HG02759 (cell line): ENCODE data around the gene CAMK4.

Experiments
- ATAC-seq: cut with Tn5 transposase; IDR thresholded peaks from one replicate; pipeline ENCODE4 v1.9.1; 2021; ENCODE audit warnings: mild to moderate bottlenecking, moderate library complexity; ENCODE audit not compliant: unreplicated experiment

CAMK4 gene

DNA sequence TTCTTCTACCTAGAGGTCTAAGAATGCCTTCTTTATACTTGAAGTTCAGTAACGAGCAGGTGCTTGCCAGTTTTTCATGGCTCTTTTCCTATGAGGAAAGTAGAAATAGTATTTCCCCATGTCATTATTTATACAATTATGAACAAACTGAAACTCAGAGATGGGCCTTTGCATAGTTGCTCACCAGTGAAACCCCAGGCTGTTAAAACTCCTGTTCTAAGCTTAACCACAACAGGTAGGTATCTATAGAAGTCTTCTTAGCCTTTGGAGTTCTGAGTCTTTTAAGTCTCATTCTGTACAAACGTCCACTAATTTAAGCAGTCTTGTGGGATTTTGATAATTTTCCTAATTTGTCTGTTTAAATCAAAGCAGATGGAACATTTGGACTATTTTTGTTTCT is 198.1 kb downstream of the CAMK4 start:
- peak; percentile 52 for ATAC-seq

DNA sequence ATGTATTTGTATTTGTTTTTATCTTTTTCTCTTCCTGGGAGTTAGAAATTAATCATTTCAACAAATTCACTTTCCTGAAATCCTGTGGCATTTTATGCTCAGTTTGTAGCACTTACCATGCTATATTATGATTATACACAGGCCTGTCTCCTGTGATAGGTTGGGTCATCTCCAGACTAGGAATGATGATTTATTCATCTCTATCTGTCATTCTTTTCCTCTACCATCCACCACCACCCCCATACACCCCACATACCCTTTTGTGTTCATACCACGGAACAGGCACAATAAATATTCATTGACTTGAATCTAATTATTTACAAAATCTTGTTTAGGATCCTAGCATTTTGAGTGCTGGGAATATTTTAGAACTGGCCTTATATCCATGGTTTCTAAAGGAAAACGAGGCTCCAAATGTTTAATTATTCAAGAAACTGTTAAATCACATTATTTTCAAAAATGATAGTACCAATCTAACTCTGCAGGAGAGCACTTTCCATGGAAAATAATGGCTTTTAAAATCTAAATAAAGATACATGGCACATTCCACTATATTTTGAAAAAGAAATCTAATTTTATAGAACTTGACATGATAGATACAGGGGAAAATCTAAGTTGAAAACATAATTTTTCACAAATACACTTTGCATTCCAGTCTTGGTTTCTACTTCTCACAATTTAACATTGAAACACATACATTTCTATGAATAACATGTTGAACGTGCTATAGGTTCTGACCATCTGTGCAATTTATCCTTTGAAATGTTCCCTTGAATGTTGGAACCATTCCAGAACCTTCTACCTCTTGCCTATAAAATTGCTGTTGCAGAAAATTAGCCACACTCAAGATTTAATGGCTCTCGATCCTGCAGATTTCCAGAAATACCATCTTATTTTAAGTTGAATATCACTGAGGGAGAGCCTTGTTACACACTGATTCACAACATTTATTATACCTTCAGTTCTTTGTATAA is 198.8 kb downstream of the CAMK4 start:
- ATAC-seq: no peak

DNA sequence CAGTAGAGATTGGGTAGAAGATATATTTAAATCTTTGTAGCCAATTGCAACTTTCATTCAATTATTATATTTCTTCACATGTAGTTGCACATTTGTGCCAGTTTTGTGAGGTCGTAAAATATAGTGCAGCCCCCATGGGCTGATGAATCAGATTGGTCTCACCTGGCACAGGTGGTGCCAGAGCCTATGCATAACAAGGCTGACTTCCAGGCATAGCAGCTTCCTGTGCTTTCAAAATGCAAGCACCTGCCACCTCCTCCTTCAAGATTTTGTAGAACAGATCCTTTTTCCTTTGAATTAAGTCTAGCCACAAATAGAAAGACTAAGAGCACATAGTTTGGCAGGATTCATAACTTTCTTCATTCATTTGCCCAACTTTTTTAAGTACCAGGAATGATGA is 201.0 kb downstream of the CAMK4 start:
- no peak for ATAC-seq

DNA sequence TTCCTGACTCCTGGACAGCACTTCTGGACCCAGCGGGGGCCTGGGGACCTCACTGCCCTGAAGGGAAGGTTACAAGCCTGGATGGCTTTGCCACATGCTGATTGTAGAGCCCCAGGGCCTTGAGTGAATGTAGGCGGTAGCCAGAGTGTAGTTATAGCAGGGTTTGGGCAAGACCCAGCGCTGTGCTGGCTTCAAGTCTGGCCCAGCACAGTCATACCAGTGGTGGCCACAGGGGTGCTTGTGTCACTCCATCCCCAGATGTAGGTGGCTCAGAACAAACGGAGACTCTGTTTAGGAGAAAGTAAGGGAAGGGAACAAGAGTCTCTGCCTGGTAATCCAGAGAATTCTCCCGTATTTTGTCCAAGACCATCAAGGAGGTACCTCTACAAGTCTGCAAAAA is 203.6 kb downstream of the CAMK4 start:
- no peak for ATAC-seq

DNA sequence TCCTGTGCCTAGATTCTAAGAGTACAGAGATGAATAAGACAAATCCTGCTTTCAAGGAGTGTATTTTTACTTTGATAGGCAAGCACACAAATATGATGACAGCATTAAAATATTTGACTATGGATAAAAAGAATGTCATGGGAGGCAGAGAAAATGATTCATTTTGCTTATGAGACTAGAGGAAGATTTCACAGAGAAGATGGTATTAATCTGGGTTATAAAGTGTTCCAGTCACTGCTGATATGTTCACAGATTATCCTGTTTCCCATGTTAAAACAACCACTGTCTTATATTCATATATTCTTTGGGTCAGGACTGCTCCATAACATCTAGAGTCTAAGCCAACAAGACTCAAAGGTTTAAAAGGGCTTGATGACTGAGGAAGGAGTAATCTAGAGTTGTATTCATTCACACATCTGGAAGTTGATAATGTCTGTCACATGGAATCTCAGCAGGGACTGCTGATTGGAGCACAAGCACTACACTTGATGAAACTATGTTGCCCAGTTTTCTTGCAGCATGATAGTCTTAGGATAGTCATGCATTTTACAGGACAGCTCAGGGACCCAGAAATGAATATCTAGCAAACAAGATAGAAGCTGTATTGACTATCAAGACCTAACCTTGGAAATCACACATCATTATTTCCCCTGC is 208.8 kb downstream of the CAMK4 start:
- no peak for ATAC-seq

DNA sequence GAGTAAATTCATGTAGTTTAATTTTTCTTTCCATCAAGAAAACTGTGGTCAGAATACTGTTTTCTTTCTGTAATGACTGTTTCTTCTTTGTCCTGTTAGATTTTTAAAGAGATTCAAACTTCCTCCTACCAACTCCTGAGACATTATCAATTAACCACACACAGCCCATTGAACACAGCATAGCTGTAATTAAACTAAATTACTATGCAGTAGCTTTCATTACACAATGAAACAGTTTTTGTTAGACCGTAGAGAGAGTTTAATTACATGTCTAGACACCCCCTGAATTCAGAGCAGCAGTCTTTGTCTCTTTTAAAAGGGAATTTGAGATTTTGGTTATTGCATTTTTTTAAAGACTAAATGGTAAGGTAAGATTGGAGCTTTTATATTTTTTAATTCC is 210.6 kb downstream of the CAMK4 start:
- no peak for ATAC-seq

DNA sequence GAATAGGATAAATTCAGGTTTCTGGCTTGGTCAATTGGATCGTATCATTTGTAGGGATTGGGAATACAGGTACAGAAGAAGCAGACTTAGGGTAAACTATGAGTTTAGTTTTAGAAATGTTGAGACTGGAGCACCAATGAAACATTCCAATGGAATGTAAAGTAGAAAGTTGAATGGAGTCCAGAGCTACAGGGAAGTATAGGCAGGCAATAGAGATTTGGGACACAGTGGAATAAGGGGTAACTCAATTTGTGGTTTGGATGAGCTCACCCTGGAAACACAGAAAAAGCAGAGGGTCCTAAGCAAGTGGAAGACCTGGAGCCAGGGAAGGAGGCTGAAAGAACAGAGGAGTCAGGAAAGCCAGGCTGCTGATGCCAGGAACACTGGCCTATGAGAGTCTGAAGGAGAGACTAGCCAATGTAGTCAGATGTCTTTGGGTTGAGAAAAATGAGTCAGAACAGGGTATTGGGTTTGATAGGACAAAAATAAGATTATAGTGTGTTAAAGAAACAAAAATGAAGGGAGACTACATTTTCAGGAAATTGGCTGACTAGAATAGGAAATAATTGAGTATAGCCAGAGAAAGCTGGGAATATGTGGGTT is 215.4 kb downstream of the CAMK4 start:
- ATAC-seq: no peak

DNA sequence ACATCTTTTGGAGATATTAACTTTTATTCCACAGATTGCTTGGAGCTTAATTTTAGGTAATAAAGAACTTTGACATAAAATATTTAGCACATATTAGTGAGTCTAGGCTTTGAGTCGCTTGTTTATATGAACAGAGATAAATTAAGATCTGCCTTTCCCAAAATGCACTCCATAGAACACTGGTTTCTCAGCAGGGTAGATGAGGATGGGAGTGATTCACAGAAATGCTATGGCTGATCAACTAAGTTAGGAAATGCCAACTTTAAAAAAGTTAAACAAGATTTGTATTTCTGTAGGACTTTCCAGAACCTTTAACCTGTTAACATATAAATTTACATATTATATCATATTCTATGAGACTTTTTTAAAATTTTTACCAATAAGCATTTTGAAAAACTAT is 222.9 kb downstream of the CAMK4 start:
- no peak for ATAC-seq

DNA sequence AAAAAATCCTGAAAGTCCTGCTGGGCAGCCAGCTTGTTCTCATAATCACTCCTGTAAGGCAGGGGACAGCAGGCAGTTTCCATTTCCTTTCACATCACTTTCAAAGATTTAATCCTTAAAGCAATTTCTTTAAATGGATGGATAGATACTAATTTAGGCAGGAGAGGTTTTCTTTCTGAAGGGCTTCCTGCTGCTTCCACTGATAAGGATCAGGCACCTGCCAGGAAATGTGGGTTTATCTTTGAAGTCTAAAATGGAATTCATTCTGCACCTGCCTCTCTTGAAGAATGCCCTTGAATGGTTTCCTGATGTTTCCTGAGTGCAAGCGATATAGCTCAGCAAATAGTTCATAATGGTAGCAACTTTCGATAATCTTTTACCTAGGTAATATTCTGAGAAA is 223.6 kb downstream of the CAMK4 start:
- ATAC-seq: no peak

DNA sequence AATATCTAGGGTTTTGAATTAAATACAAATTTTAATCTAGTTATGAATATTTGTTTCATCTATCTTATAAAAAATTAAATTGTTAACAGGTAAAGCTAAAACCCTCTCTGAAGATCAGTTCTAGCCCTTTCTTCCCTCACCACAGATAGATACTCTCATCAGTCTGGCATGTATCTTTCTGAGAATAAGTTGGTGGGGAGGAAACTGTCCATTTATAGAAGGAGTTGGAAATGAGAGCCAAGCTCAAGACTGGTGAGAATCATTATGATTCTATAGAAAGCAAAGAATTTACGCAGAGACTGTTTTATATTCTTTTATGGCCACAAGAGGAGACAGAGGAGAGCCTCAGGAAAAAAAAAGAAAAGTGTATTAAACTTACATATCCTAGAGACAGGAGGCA is 229.1 kb downstream of the CAMK4 start:
- ATAC-seq: no peak

DNA sequence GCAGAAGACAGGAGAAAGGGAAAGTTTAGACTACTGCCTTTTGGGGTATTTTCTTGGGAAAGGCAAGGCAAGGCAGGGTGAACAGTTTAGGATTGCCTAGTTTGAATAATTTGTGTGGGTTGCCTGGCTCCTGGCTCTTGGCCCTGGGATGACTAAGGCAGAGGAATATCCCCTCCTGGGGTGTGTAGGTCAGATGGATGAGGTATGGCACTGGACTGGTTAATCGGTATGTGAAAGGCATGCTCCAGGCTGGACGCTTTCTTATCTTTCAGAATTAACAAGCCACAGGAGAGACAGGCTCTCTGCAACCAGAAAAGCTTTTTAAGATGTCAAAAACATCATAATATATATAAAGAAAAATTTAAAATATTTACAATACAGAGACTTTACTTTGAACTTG is 229.6 kb downstream of the CAMK4 start:
- ATAC-seq: no peak

DNA sequence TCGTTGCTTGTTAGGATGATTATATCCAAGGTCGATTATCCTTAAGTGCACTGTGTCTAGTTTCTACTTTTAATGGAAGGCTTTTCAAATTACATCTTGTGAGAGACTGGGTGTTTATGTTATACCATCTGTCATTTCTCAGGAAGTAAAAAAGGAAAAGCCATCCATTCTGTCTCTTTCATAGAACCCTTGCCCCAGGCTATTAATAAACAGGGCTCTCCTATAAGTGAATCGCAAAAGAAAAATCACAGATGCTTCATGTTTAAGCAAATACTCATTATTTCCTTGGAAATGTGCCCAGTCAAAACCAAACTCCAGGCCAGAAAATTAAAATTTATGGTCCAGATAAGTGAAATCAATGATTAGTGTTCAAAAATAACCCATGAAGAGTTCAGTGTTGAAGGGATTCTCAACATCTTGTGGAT is 230.0 kb downstream of the CAMK4 start:
- ATAC-seq: no peak

DNA sequence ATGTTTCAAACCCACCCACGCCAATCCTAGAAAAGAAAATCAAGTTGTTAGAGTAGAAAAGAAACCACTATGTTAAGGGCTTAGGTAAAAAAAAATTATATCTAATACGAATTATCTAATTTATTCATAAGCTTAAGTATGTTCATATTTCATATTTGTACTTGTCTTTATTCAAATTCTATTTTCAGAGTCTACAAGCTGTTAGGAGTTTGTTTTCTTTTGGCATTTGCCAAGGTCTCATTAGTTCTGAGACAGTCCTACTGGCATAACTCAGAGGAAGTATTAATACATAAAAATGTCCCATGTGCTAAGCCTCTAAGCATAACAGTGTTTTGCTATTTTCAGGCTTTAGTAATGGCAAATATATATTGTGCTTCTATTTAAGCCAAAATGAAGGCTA is 230.6 kb downstream of the CAMK4 start:
- no peak for ATAC-seq

DNA sequence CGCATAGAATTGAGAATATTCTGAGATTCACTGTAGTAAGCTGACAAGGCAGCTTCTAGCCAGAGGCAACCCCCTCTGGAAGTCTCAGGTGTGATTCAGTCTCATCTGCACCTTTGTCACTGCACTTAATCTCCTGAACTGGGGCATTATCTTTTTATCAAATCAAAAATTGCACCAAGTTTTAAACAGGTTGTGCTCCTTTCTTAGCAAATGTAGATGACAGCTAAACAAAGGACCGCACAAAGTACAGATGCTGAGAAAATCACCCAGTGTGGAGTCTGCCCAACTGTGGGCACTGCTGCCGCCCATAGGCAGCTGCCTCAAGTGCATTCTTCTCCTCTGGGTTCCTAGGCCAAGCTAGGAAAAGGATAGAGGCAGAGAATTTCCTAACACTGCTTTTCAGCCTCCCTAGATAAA is 237.1 kb downstream of the CAMK4 start:
- peak; percentile 57 for ATAC-seq

DNA sequence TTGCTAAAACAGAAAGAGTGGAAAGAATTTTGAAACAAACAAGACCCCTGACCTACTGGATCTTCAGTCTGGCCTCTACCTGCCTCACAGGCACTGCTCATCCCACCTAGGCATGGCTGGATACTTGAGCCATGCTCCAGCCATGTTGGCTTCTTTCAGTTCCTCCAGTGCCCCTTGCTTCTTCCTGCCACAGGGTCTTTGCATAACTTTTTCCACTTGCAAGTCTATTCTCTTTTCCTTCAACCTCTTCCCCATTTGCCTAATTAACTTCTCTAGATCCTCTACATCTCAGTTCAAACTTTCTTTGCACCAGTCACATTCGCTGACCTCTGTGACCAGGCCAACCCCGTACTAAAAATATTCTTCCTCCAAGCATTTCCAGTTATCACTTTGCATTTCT is 237.8 kb downstream of the CAMK4 start:
- no peak for ATAC-seq

DNA sequence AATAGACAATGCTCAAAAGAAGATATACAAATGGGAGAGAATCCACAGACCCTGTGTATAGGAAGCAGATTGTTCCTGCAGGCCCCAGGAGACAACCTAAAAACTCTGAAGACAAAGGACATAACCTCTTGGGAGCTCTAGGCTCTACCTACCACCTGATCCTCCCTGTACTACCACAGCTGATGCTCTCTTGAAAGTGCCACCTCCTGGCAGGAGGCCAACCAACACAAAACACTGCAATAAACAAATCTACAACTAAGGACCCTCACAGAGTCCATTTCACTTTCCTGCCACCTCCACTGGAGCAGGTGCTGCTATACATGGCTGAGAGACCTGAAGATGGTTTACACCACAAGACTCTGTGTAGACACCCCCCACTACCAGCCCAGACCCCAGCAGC is 239.1 kb downstream of the CAMK4 start:
- ATAC-seq: no peak

DNA sequence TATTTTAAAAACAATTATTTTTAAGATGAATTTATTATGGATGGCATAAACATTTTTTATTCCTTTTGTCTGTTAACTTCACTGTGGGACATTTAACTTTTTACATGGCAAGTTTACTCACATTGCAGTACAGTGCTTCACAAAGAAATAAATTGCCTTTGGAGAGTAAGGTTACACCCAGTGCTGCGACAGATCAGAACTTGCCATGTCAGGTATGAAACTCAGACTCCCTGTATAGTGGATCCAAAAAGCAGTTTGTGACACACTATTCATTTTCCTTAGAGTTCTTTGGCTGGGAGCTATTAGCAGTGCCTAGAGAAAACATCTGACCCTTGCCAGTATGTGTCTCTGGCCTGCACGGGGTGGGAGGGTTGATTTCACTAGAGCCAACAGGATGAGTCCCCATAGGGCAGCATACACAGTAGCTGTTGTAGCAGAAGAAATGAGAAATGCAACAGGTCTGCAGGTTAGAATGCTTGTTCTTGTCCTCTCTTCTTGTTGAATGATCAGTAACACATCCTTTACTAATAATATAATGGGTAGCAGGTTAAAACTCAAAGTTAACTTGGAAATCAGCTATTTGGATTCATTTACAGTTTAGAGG is 245.2 kb downstream of the CAMK4 start:
- no peak for ATAC-seq

DNA sequence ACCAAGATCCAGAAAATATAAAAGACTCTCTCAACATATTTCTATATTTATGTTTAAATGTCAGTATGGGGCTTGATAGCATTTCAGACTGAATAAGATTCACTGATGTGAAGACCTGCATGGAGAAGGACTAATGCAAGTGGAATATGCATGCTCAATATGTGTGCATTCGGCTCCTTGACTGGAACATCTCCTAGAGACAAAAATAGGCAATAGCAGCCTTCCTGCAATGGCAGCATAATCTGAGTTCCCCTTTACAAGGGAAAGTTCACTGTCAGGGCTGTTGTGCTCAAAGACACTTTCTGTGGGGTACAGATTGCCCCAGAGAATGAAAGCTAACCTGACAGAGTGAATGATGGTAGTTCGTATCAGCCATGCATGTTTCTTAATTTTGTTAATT is 245.7 kb downstream of the CAMK4 start:
- no peak for ATAC-seq

DNA sequence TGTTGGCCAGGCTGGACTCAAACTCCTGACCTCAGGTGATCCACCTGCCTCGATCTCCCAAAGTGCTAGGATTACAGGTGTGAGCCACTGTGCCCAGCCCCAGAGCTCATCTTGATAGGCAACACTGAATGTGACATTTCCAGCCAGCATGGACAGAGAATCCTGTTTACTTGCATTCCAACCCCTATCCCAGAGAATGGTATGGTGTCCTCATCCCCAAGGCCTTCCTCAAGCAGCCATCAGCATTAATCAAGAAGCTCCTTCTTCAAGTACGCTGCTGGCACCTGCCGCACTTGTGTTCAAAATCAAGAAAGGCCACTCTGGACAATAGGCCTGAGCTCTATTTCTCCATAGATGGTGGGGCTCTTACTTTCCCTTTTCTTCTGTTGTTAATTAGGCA is 247.9 kb downstream of the CAMK4 start:
- peak; percentile 16 for ATAC-seq

DNA sequence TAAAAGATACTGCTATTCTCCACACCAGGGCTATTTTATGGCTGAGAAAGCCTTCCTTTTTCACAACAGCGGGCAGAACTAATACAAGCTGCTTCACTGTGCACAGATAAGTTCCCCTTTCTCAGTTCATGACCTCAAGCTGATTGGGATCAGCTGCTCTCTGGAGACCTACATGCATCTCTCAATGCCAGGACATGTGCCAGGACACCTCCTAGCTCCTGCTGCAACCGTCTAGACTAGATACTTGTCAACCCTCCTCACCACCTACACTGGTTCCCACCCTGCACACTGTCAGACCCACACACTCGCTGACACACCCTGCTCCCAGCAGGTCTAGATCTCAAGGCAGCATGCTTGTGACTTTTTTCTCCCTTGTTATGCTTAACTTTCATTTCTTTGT is 248.4 kb downstream of the CAMK4 start:
- ATAC-seq: peak; percentile 74

DNA sequence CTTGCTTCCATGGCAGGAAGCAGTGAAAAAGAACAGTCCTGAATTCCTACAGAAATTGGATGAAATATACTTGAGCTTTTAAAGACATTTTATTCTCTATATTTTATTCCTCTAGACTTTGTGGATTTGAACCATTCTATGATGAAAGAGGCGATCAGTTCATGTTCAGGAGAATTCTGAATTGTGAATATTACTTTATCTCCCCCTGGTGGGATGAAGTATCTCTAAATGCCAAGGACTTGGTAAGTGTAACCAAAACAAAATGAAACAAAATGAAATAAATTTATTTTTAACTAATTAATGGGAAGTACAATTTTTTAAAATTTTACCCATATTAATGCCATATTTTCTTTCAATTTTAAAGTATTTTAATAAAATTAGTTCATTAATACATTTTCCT is 254.1 kb downstream of the CAMK4 start:
- ATAC-seq: no peak
